Kidney (tissue), 14 donors: ENCODE data around the gene TMEM203. TPM values are rescaled to one million over a fixed set of nuclear protein-coding genes. Genes with fewer than 3 reads are reported as not detected.
"Not testable (repeated sequence)": the region's sequence is repeated elsewhere in the genome, so short reads cannot be mapped to it uniquely, and the experiment has no call there.

Experiments used
- DNase-seq, 5 donors: peaks; one replicate each; pipeline ENCODE4 v3.0.0-alpha.2; 2013 to 2020
- FAIRE-seq: peaks from 2 replicates; lab custom pipeline; 2012; peaks lifted over from hg19 to GRCh38; lab: Jason Lieb, UNC
- H3K27ac ChIP-seq, 2 donors: one replicate each; pipeline ENCODE4 v1.7.0; 2013; ENCODE audit warnings: low read depth in 2 of 2, low read length in 2 of 2, inconsistent platforms in 1 of 2
- H3K27me3 ChIP-seq: one replicate; pipeline ENCODE4 v1.7.1; 2013; ENCODE audit warnings: low read length, inconsistent platforms; ENCODE audit not compliant: control insufficient read depth, insufficient read depth
- H3K36me3 ChIP-seq, 3 donors: one replicate each; pipeline versions ENCODE4 v1.7.0 to v1.7.1; 2013; ENCODE audit warnings: low read length in 3 of 3, control low read depth in 1 of 3, inconsistent platforms in 1 of 3; ENCODE audit not compliant: insufficient read depth in 3 of 3, control insufficient read depth in 2 of 3
- H3K4me1 ChIP-seq, 3 donors: one replicate each; pipeline versions ENCODE4 v1.7.0 to v1.7.1; 2013; ENCODE audit warnings: low read length in 3 of 3, inconsistent platforms in 1 of 3, low read depth in 1 of 3; ENCODE audit not compliant: control insufficient read depth in 2 of 3, insufficient read depth in 2 of 3
- H3K4me3 ChIP-seq, 3 donors: one replicate each; pipeline versions ENCODE4 v1.7.0 to v1.8.1; 2013; ENCODE audit warnings: low read length in 3 of 3, control low read depth in 1 of 3, inconsistent platforms in 1 of 3
- H3K9ac ChIP-seq, 3 donors: one replicate each; pipeline versions ENCODE4 v1.7.0 to v1.7.1; 2013; ENCODE audit warnings: low read length in 3 of 3, control low read depth in 1 of 3, inconsistent platforms in 1 of 3
- H3K9me3 ChIP-seq, 3 donors: one replicate each; pipeline versions ENCODE4 v1.7.0 to v1.7.1; 2013; ENCODE audit warnings: low read length in 3 of 3, control low read depth in 1 of 3, inconsistent platforms in 1 of 3; ENCODE audit not compliant: control insufficient read depth in 2 of 3, insufficient read depth in 1 of 3
- CTCF ChIP-seq: IDR thresholded peaks from 3 replicates; pipeline ENCODE4 v1.5.1; 2012; ENCODE audit warnings: mild to moderate bottlenecking, moderate library complexity, borderline replicate concordance; ENCODE audit not compliant: insufficient read depth; ENCODE audit errors: extremely low read depth
- intact Hi-C: fragments of 100-400 bp; cut with DNase I; formaldehyde crosslinking; loops from one replicate; pipeline ENCODE4 v1.11.1; 2022
- polyA plus RNA-seq: library from polyadenylated mRNA; stranded (reverse); fragments of 350-450 nt; fragmentation: Illumina TruSeq; extraction: RNeasy Lipid Tissue Mini Kit (QIAGEN cat#74804); gene quantifications from one replicate; pipeline ENCODE4 v1.2.3, GENCODE V29; 2014; ENCODE audit warnings: low read depth, low replicate concordance; ENCODE audit not compliant: insufficient read depth
- total RNA-seq: library from RNA; stranded (reverse); fragmentation: NEBNext Ultra II Directional; extraction: Animal tissue kit (Norgen Biotek cat#: 25700); gene quantifications from one replicate; pipeline ENCODE4 v1.2.1, GENCODE V29; 2021
- donor health status: control.
- donor health status: control.
- donor health status: control.
- donor health status: control.
- donor health status: control.
- donor health status: DM: yes; HTN: yes; CAD: no.
- donor health status: Normal renal cell carcinoma (clear cell type).

Gene TMEM203
- total and polyA plus RNA-seq, 2 donors from 2014 or later, result 36.3 to 53.5 TPM

DNA sequence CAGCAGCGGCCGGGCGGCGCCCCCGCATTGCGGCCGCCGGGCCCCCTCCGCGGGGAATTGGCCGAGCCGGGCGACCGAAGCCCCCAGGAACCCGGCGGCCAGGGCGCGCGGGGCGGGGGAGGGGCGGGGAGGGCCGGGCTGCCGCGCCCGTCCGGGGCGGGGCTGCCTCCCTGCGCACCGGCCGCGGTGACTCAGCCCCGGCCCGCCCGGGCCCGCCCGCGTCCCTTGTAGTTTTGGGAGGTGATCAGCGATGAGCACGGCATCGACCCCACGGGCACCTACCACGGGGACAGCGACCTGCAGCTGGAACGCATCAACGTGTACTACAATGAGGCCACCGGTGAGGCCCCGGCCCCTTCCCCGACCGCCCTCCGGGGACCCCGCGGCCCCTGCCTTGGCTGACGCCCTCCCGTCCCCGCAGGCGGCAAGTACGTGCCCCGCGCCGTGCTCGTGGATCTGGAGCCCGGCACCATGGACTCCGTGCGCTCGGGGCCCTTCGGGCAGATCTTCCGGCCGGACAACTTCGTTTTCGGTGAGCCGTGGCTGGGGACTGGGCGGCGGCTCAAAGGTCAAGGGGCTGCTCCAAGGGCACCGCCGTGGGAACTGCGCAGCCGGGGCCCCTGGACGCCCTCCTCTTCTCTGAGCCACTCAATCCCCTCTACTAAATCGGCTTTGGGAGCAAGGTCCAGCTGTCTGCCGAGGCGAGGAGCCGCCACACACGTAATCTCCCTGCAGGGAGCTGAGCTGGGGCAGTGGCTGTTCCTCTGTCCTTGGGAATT is 36.2 kb upstream of the TMEM203 start:
- Histone ChIP-seq H3K9ac (peak overlapping the region; percentile 22 to 77 (median 71)), H3K4me3 (peak overlapping the region; percentile 48 to 76 (median 70)), H3K36me3 (peaks cover 2 to 13% (median 6%) of the 10 kb centered on the region in 3 donors), H3K27ac (peak overlapping the region; percentile 83 to 90), H3K27me3 (no peaks in the 10 kb centered on the region), H3K9me3 (no peaks in the 10 kb centered on the region), H3K4me1 (peaks cover 0 to 19% (median 11%) of the 10 kb centered on the region in 3 donors)
- FAIRE-seq (no peak), DNase-seq (peak in 1 of 5 donors; percentile 90)
- intact Hi-C loops, result no loop called here
- no peak for TF ChIP-seq CTCF

GRCh38 chr9:137240841-137241489 is 35.5 kb upstream of the TMEM203 start, which contains the start of gene TUBB4B:
Gene TUBB4B (plus strand): TSS chr9:137241287. CDS start chr9:137241361, 74 bp downstream.
- FAIRE-seq (peak; percentile 99), DNase-seq (peak; percentile 99 to 100 (median 100))
- H3K4me1 ChIP-seq, result peaks cover 0 to 23% (median 11%) of the 10 kb centered on the region in 3 donors
- H3K4me3 ChIP-seq, result peak within 1 kb of the TSS; percentile 48 to 76 (median 70)
- peak within 1 kb of the TSS; percentile 91 to 98 for H3K27ac ChIP-seq
- peak within 1 kb of the TSS; percentile 22 to 77 (median 73) for H3K9ac ChIP-seq
- peaks cover 2 to 13% (median 6%) of the 10 kb centered on the region in 3 donors for H3K36me3 ChIP-seq
- H3K9me3 ChIP-seq, result no peaks in the 10 kb centered on the region
- no peak for TF ChIP-seq CTCF
- intact Hi-C loops, result no loop called here
- no peaks in the 10 kb centered on the region for H3K27me3 ChIP-seq

DNA sequence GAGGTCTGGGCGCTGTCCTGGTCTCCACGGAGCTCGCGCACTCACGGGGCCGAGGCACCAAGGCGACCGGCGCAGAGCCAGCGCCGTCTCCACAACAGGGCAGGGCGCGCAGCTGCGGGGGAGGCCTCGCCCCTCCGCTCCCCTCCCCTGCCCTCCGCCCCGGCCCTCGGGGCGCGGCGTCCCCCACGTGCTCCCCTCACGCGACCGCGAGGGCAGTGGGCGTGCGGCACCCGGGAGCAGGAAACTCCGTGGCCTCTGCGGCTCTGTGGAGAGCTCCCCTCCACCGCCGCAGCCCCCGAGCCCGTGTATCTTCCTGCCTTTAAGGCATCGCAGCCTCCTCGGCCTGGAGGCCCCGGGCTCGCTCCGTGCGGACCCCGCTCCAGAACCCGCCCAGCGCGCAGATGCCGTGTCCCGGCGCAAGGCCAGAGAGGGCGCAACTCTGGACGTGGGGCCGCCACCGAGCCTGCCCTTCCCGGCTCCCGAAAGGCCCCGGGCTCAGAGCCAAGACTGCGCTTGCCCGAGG is 34.9 kb upstream of the TMEM203 start:
- H3K4me3 ChIP-seq, result peak overlapping the region; percentile 24 to 64 (median 41)
- intact Hi-C loops, result no loop called here
- peaks cover 0 to 23% (median 11%) of the 10 kb centered on the region in 3 donors for H3K4me1 ChIP-seq
- H3K27ac ChIP-seq, result peak overlapping the region; percentile 91 to 98
- DNase-seq, result peak; percentile 73 to 96 (median 86)
- no peak for TF ChIP-seq CTCF
- H3K27me3 ChIP-seq, result no peaks in the 10 kb centered on the region
- no peaks in the 10 kb centered on the region for H3K9me3 ChIP-seq
- FAIRE-seq, result no peak
- H3K9ac ChIP-seq, result peak overlapping the region in 1 of 3 donors; percentile 73
- peaks cover 2 to 13% (median 6%) of the 10 kb centered on the region in 3 donors for H3K36me3 ChIP-seq

- H3K9me3 ChIP-seq, H3K27me3 ChIP-seq, DNase-seq, FAIRE-seq: not testable (repeated sequence)
- Histone ChIP-seq H3K27ac (peak overlapping the region; percentile 91 to 98), H3K4me1 (peaks cover 0 to 23% (median 11%) of the 10 kb centered on the region in 3 donors), H3K4me3 (peak overlapping the region; percentile 38 to 64 (median 41)), H3K9ac (peak overlapping the region in 1 of 3 donors; percentile 73), H3K36me3 (peaks cover 2 to 13% (median 6%) of the 10 kb centered on the region in 3 donors)
- intact Hi-C loops, result loop anchor here (10.0 kb wide), 1 partner anchor 125 kb away; the partner anchor contains the start of gene DPP7
Measured at GRCh38 chr9:137239541-137240200, 34.2 kb upstream of the TMEM203 start.
